ENCODE data around the gene RAPGEFL1.

DNA sequence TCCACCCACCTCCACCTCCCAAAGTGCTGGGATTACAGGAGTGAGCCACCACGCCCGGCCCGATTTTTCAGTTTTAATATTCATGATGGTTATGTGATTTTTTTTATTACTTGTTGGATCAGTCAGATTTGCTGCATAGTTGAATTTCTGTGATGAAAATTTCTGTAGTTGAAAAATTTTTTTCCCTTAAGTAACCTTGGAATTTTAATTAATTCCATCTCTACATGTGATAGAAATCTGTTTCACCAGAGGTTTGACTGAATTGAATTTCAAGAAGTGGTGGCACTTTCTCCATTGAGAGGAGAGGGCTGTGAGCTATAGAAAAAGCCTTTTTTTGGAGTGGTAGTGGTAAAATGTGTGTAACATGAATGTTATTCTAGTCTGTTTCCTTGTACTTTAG, 66.5 kb downstream of the RAPGEFL1 start:
- TF ChIP-seq, protein P1, sequence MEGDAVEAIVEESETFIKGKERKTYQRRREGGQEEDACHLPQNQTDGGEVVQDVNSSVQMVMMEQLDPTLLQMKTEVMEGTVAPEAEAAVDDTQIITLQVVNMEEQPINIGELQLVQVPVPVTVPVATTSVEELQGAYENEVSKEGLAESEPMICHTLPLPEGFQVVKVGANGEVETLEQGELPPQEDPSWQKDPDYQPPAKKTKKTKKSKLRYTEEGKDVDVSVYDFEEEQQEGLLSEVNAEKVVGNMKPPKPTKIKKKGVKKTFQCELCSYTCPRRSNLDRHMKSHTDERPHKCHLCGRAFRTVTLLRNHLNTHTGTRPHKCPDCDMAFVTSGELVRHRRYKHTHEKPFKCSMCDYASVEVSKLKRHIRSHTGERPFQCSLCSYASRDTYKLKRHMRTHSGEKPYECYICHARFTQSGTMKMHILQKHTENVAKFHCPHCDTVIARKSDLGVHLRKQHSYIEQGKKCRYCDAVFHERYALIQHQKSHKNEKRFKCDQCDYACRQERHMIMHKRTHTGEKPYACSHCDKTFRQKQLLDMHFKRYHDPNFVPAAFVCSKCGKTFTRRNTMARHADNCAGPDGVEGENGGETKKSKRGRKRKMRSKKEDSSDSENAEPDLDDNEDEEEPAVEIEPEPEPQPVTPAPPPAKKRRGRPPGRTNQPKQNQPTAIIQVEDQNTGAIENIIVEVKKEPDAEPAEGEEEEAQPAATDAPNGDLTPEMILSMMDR (IDR thresholded peaks at IDR 0.05), result no peak
- TF ChIP-seq EZH2 (IDR thresholded peaks at IDR 0.05) (no peak), EZH2phosphoT487 (IDR thresholded peaks at IDR 0.05) (no peak)

Measured in neural progenitor cell (in vitro differentiated cells).